HG03575 (cell line): Measurements from ENCODE around the gene DMD.

Experiments
- ATAC-seq: cut with Tn5 transposase; IDR thresholded peaks from one replicate; pipeline ENCODE4 v1.9.1; 2021; ENCODE audit not compliant: unreplicated experiment, insufficient number of reproducible peaks, low FRiP score; ENCODE audit errors: extremely low read depth

DMD gene

GRCh38 chrX:33161829-33162228 lies 49.5 kb downstream of the DMD start:
- ATAC-seq: no peak

GRCh38 chrX:33160273-33160672 lies 51.1 kb downstream of the DMD start:
- ATAC-seq: no peak

GRCh38 chrX:33156152-33156726 lies 55.1 kb downstream of the DMD start:
- ATAC-seq: no peak

- ATAC-seq: no peak
These were observed 61.8 kb downstream of the DMD start for GRCh38 chrX:33149580-33149979.

GRCh38 chrX:33149085-33149484 lies 62.3 kb downstream of the DMD start:
- no peak for ATAC-seq

GRCh38 chrX:33142331-33142730 lies 69.0 kb downstream of the DMD start:
- no peak for ATAC-seq

- ATAC-seq: no peak
These were observed 72.6 kb downstream of the DMD start for GRCh38 chrX:33138677-33139249.

GRCh38 chrX:33134164-33134563 lies 77.2 kb downstream of the DMD start:
- ATAC-seq: no peak

- no peak for ATAC-seq
These were observed 78.0 kb downstream of the DMD start for GRCh38 chrX:33133320-33133719.

GRCh38 chrX:33132569-33132968 lies 78.8 kb downstream of the DMD start:
- ATAC-seq: no peak

GRCh38 chrX:33129607-33130006 lies 81.7 kb downstream of the DMD start:
- no peak for ATAC-seq

GRCh38 chrX:33128048-33128805 lies 83.1 kb downstream of the DMD start:
- ATAC-seq: no peak

- no peak for ATAC-seq
These were observed 84.9 kb downstream of the DMD start for GRCh38 chrX:33126469-33126868.

GRCh38 chrX:33109858-33110257 lies 101.5 kb downstream of the DMD start:
- ATAC-seq: no peak

GRCh38 chrX:33106737-33107136 lies 104.6 kb downstream of the DMD start:
- ATAC-seq: no peak

- ATAC-seq: no peak
These were observed 116.3 kb downstream of the DMD start for GRCh38 chrX:33095079-33095478.

GRCh38 chrX:33087411-33087810 lies 123.9 kb downstream of the DMD start:
- ATAC-seq: no peak

GRCh38 chrX:33086886-33087285 lies 124.5 kb downstream of the DMD start:
- ATAC-seq: no peak

GRCh38 chrX:33082371-33082770 lies 129.0 kb downstream of the DMD start:
- no peak for ATAC-seq

- ATAC-seq: no peak
These were observed 133.1 kb downstream of the DMD start for GRCh38 chrX:33078273-33078672.
